ENCODE data around the gene ACKR3.

Gene ACKR3

GRCh38 chr2:236608710-236609109, 39.1 kb downstream of the ACKR3 start:
- Histone ChIP-seq H3K4me2 (ENCODE audit: low read depth, low read length, poor library complexity, severe bottlenecking) (no peak overlapping the region), H3F3A (ENCODE audit: low read depth) (no peaks in the 10 kb centered on the region), H2AFZ (ENCODE audit: low read length) (no peak overlapping the region), H3K4me1 (ENCODE audit: insufficient read depth, low read length, poor library complexity, severe bottlenecking) (peaks cover 6% of the 10 kb centered on the region), H3K4me3 (ENCODE audit: low read length, poor library complexity, severe bottlenecking) (no peak overlapping the region), H3K9ac (ENCODE audit: low read depth, low read length, poor library complexity, severe bottlenecking) (no peak overlapping the region), H3K36me3 (ENCODE audit: insufficient read depth, low read length) (no peaks in the 10 kb centered on the region), H3K79me2 (ENCODE audit: insufficient read depth, low read length) (no peaks in the 10 kb centered on the region), H3K27me3 (ENCODE audit: insufficient read depth, low read length, poor library complexity, severe bottlenecking) (no peaks in the 10 kb centered on the region), H3K9me3 (ENCODE audit: insufficient read depth, low read depth, low read length) (no peaks in the 10 kb centered on the region), H4K20me1 (ENCODE audit: insufficient read depth, low read length, poor library complexity, severe bottlenecking) (no peaks in the 10 kb centered on the region), H3K9me2 (replicated peaks; ENCODE audit: low read depth, low read length) (no peaks in the 10 kb centered on the region)
- TF ChIP-seq CTCF (conservative IDR thresholded peaks at IDR 0.05; ENCODE audit: low read length): no peak
- TF ChIP-seq EZH2phosphoT487 (IDR thresholded peaks at IDR 0.05; ENCODE audit: borderline replicate concordance): no peak

- Histone ChIP-seq H3F3A (ENCODE audit: low read depth) (no peaks in the 10 kb centered on the region), H3K4me1 (ENCODE audit: insufficient read depth, low read length, poor library complexity, severe bottlenecking) (peaks cover 6% of the 10 kb centered on the region), H3K4me3 (ENCODE audit: low read length, poor library complexity, severe bottlenecking) (no peak overlapping the region), H3K79me2 (ENCODE audit: insufficient read depth, low read length) (no peaks in the 10 kb centered on the region), H3K27me3 (ENCODE audit: insufficient read depth, low read length, poor library complexity, severe bottlenecking) (no peaks in the 10 kb centered on the region), H3K36me3 (ENCODE audit: insufficient read depth, low read length) (no peaks in the 10 kb centered on the region), H3K4me2 (ENCODE audit: low read depth, low read length, poor library complexity, severe bottlenecking) (no peak overlapping the region), H3K9me3 (ENCODE audit: insufficient read depth, low read depth, low read length) (no peaks in the 10 kb centered on the region), H3K9me2 (replicated peaks; ENCODE audit: low read depth, low read length) (no peaks in the 10 kb centered on the region), H3K9ac (ENCODE audit: low read depth, low read length, poor library complexity, severe bottlenecking) (no peak overlapping the region), H2AFZ (ENCODE audit: low read length) (no peak overlapping the region), H4K20me1 (ENCODE audit: insufficient read depth, low read length, poor library complexity, severe bottlenecking) (no peaks in the 10 kb centered on the region)
- TF ChIP-seq CTCF (conservative IDR thresholded peaks at IDR 0.05; ENCODE audit: low read length) (no peak), EZH2phosphoT487 (IDR thresholded peaks at IDR 0.05; ENCODE audit: borderline replicate concordance) (no peak)
Observed at GRCh38 chr2:236610991-236611821, 41.6 kb downstream of the ACKR3 start.

- Histone ChIP-seq H3K79me2 (ENCODE audit: insufficient read depth, low read length) (no peaks in the 10 kb centered on the region), H3K36me3 (ENCODE audit: insufficient read depth, low read length) (no peaks in the 10 kb centered on the region), H3K9ac (ENCODE audit: low read depth, low read length, poor library complexity, severe bottlenecking) (no peak overlapping the region), H3F3A (ENCODE audit: low read depth) (no peaks in the 10 kb centered on the region), H2AFZ (ENCODE audit: low read length) (no peak overlapping the region), H3K9me2 (replicated peaks; ENCODE audit: low read depth, low read length) (no peaks in the 10 kb centered on the region), H3K4me1 (ENCODE audit: insufficient read depth, low read length, poor library complexity, severe bottlenecking) (no peaks in the 10 kb centered on the region), H4K20me1 (ENCODE audit: insufficient read depth, low read length, poor library complexity, severe bottlenecking) (no peaks in the 10 kb centered on the region), H3K9me3 (ENCODE audit: insufficient read depth, low read depth, low read length) (no peaks in the 10 kb centered on the region), H3K27me3 (ENCODE audit: insufficient read depth, low read length, poor library complexity, severe bottlenecking) (no peaks in the 10 kb centered on the region), H3K4me2 (ENCODE audit: low read depth, low read length, poor library complexity, severe bottlenecking) (no peak overlapping the region), H3K4me3 (ENCODE audit: low read length, poor library complexity, severe bottlenecking) (no peak overlapping the region)
- TF ChIP-seq CTCF (conservative IDR thresholded peaks at IDR 0.05; ENCODE audit: low read length): no peak
- no peak for TF ChIP-seq EZH2phosphoT487 (IDR thresholded peaks at IDR 0.05; ENCODE audit: borderline replicate concordance)
Observed at GRCh38 chr2:236612737-236613136, 43.1 kb downstream of the ACKR3 start.
